HCT116 (cell line): ENCODE data around the gene ZC3HAV1. TPM values are rescaled to one million over a fixed set of nuclear protein-coding genes. Genes with fewer than 3 reads are reported as not detected.

Source experiments
- ATAC-seq: fragments of 200-7000 bp; cut with Tn5 transposase; 2 replicates; pipeline ENCODE4 v1.9.1; 2020; ENCODE audit warnings: mild to moderate bottlenecking, moderate library complexity
- BruUV-seq: library from RNA; stranded (reverse); fragments of 400-500 nt; replicated peaks from 2 replicates; lab custom pipeline; 2021; lab: Mats Ljungman, UMichigan
- CTCF ChIA-PET: fragments of 300-600 bp; sonication (Branson Sonifier 250); formaldehyde crosslinking; loops from one replicate; lab custom pipeline; 2021; ENCODE audit warnings: antibody characterized with exemption; lab: Charles Lee
- POLR2A ChIA-PET: fragments of 300-600, 350-600 bp; sonication (Branson Sonifier 250); formaldehyde crosslinking; loops from one replicate; lab custom pipeline; 2021; ENCODE audit warnings: antibody characterized with exemption; lab: Charles Lee
- RAD21 ChIA-PET, 2 experiments: fragments of 300-600 bp; sonication (Branson Sonifier 250); formaldehyde crosslinking; loops; one replicate each; lab custom pipeline; 2023; ENCODE audit warnings: low total read pairs in 2 of 2; ENCODE audit not compliant: uncharacterized antibody in 2 of 2, unreplicated experiment in 2 of 2, low non-redundant PET in 1 of 2; lab: Charles Lee
- DNase-seq: peaks from one replicate; pipeline ENCODE4 v3.0.0-alpha.2; 2010; ENCODE audit warnings: low read depth, low spot score
- H2AFZ ChIP-seq: fragments of 200-600 bp; shearing (Covaris generic), sonication (generic); 2 replicates; pipeline ENCODE4 v1.6.1; 2017; ENCODE audit warnings: low read depth, mixed run types, mixed read lengths, antibody characterized with exemption, low read length; ENCODE audit not compliant: poor library complexity, severe bottlenecking
- H3K27ac ChIP-seq: 2 replicates; pipeline ENCODE4 v1.5.1; 2012; ENCODE audit warnings: low read depth, low read length
- H3K27me3 ChIP-seq: fragments of 200-600 bp; sonication (generic); 2 replicates; pipeline ENCODE4 v1.6.1; 2016; ENCODE audit warnings: mixed run types, low read length, mixed read lengths; ENCODE audit not compliant: insufficient read depth
- H3K36me3 ChIP-seq, 2 experiments: fragments of 200-500 bp in 1 of 2; fragments of 200-600 bp in 1 of 2; sonication (Bioruptor generic) in 1 of 2; sonication (generic) in 1 of 2; 2 replicates each; pipeline versions ENCODE4 v1.5.1 to v1.6.1; 2014 to 2016; ENCODE audit warnings: low read length in 2 of 2, inconsistent platforms in 1 of 2, mixed read lengths in 1 of 2, mixed run types in 1 of 2; ENCODE audit not compliant: insufficient read depth in 2 of 2, control insufficient read depth in 1 of 2
- H3K4me1 ChIP-seq, 2 experiments: fragments of 200-600 bp in 1 of 2; sonication (generic) in 1 of 2; 2 replicates each; pipeline versions ENCODE4 v1.5.1 to v1.6.1; 2012 to 2017; ENCODE audit warnings: low read length in 2 of 2, inconsistent platforms in 1 of 2, mild to moderate bottlenecking in 1 of 2, mixed read lengths in 1 of 2, mixed run types in 1 of 2, moderate library complexity in 1 of 2; ENCODE audit not compliant: insufficient read depth in 2 of 2, control insufficient read depth in 1 of 2
- H3K4me2 ChIP-seq: fragments of 200-600 bp; sonication (generic); 2 replicates; pipeline ENCODE4 v1.6.1; 2017; ENCODE audit warnings: mixed run types, low read length, mixed read lengths
- H3K4me3 ChIP-seq, 2 experiments: fragments of 200-600 bp in 1 of 2; sonication (generic) in 1 of 2; replicated peaks in 1 of 2; 2 replicates each; pipeline ENCODE4 v1.5.1; 2011 to 2016; ENCODE audit warnings: low read length in 2 of 2, control low read depth in 1 of 2, low read depth in 1 of 2, mild to moderate bottlenecking in 1 of 2, mixed read lengths in 1 of 2, mixed run types in 1 of 2
- H3K79me2 ChIP-seq: fragments of 200-600 bp; sonication (generic); 2 replicates; pipeline ENCODE4 v1.6.1; 2017; ENCODE audit warnings: mild to moderate bottlenecking, mixed run types, low read length, moderate library complexity, mixed read lengths; ENCODE audit not compliant: insufficient read depth
- H3K9ac ChIP-seq: fragments of 200-600 bp; sonication (generic); 2 replicates; pipeline ENCODE4 v1.6.1; 2016; ENCODE audit warnings: low read length, mixed read lengths
- H3K9me2 ChIP-seq: fragments of 200-600 bp; sonication (generic), shearing (Covaris generic); 2 replicates; pipeline ENCODE4 v1.6.1; 2017; ENCODE audit warnings: mixed run types, mild to moderate bottlenecking, moderate library complexity; ENCODE audit not compliant: insufficient read depth
- H3K9me3 ChIP-seq, 2 experiments: fragments of 200-500 bp in 1 of 2; fragments of 200-600 bp in 1 of 2; sonication (Bioruptor generic) in 1 of 2; sonication (generic) in 1 of 2; 2 replicates each; pipeline ENCODE4 v1.6.1; 2014 to 2017; ENCODE audit warnings: low read length in 2 of 2, mixed read lengths in 2 of 2, inconsistent platforms in 1 of 2, low read depth in 1 of 2, mild to moderate bottlenecking in 1 of 2, mixed run types in 1 of 2, moderate library complexity in 1 of 2; ENCODE audit not compliant: control insufficient read depth in 1 of 2, insufficient read depth in 1 of 2
- H4K20me1 ChIP-seq: fragments of 200-600 bp; sonication (generic), shearing (Covaris generic); 2 replicates; pipeline ENCODE4 v1.6.1; 2017; ENCODE audit warnings: mixed run types, mild to moderate bottlenecking, moderate library complexity; ENCODE audit not compliant: insufficient read depth
- CBX3 ChIP-seq: IDR thresholded peaks from 2 replicates; pipeline ENCODE4 v1.6.1; 2012; ENCODE audit warnings: low read depth
- CEBPB ChIP-seq: IDR thresholded peaks from 2 replicates; pipeline ENCODE4 v1.6.1; 2012; ENCODE audit warnings: low read depth
- CTCF ChIP-seq, 3 experiments: fragments of 200-600 bp in 1 of 3; sonication (generic) in 1 of 3; IDR thresholded peaks in 2 of 3; conservative IDR thresholded peaks in 1 of 3; 2 replicates each; pipeline ENCODE4 v1.5.1; 2012 to 2017; ENCODE audit warnings: low read depth in 2 of 3, low read length in 2 of 3, antibody characterized with exemption in 1 of 3, borderline replicate concordance in 1 of 3, control low read depth in 1 of 3, mild to moderate bottlenecking in 1 of 3, mixed read lengths in 1 of 3, mixed run types in 1 of 3, moderate library complexity in 1 of 3; ENCODE audit not compliant: insufficient read depth in 1 of 3
- EGR1 ChIP-seq: IDR thresholded peaks from 2 replicates; pipeline ENCODE4 v1.6.1; 2012; ENCODE audit warnings: low read depth
- ELF1 ChIP-seq: IDR thresholded peaks from 2 replicates; pipeline ENCODE4 v1.6.1; 2012; ENCODE audit warnings: low read depth, borderline replicate concordance
- EZH2 ChIP-seq: fragments of 200-600 bp; sonication (generic); IDR thresholded peaks from 2 replicates; pipeline ENCODE4 v1.6.1; 2017; ENCODE audit warnings: antibody characterized with exemption, mixed run types
- EZH2phosphoT487 ChIP-seq: fragments of 200-600 bp; IDR thresholded peaks from 2 replicates; pipeline ENCODE4 v1.6.1; 2018; ENCODE audit warnings: antibody characterized with exemption, borderline replicate concordance
- FOSL1 ChIP-seq: IDR thresholded peaks from 2 replicates; pipeline ENCODE4 v1.6.1; 2012; ENCODE audit warnings: low read depth
- JUND ChIP-seq: IDR thresholded peaks from 2 replicates; pipeline ENCODE4 v1.6.1; 2012
- POLR2A ChIP-seq: IDR thresholded peaks from 2 replicates; pipeline ENCODE4 v1.7.0; 2011; ENCODE audit warnings: borderline replicate concordance; ENCODE audit not compliant: insufficient read depth, insufficient read length; ENCODE audit errors: extremely low read depth
- RAD21 ChIP-seq: IDR thresholded peaks from 2 replicates; pipeline ENCODE4 v1.6.1; 2012; ENCODE audit warnings: low read depth, mild to moderate bottlenecking
- TCF7L2 ChIP-seq: IDR thresholded peaks from 2 replicates; pipeline ENCODE4 v1.7.0; 2011; ENCODE audit warnings: borderline replicate concordance, inconsistent platforms; ENCODE audit not compliant: insufficient read depth, insufficient read length; ENCODE audit errors: extremely low read depth
- YY1 ChIP-seq: IDR thresholded peaks from 2 replicates; pipeline ENCODE4 v1.6.1; 2011; ENCODE audit warnings: low read length, low read depth, moderate library complexity, mild to moderate bottlenecking; ENCODE audit not compliant: insufficient replicate concordance; ENCODE audit errors: extremely low read depth
- ZFX ChIP-seq: fragments of 450-650 bp; IDR thresholded peaks from 2 replicates; pipeline ENCODE4 v1.6.1; 2017
- ZNF274 ChIP-seq: fragments of 200-500 bp; sonication (Bioruptor generic); IDR thresholded peaks from 2 replicates; pipeline ENCODE4 v1.6.1; 2014; ENCODE audit warnings: mild to moderate bottlenecking, low read depth, low read length, inconsistent platforms
- intact Hi-C: fragments of 100-400 bp; cut with micrococcal nuclease; formaldehyde crosslinking; loops from 2 replicates; pipeline ENCODE4 v1.10.0; 2022
- total RNA-seq: library from RNA; stranded (reverse); gene quantifications from one replicate; pipeline ENCODE4 v1.2.1, GENCODE V29; 2021; ENCODE audit not compliant: unreplicated experiment
- TF ChIP-seq, protein P1 (sequence below): IDR thresholded peaks from 2 replicates; pipeline ENCODE4 v1.6.1; 2012

ZC3HAV1 gene
- total RNA-seq, 1 experiment from 2014 or later, result 23.7 TPM

DNA sequence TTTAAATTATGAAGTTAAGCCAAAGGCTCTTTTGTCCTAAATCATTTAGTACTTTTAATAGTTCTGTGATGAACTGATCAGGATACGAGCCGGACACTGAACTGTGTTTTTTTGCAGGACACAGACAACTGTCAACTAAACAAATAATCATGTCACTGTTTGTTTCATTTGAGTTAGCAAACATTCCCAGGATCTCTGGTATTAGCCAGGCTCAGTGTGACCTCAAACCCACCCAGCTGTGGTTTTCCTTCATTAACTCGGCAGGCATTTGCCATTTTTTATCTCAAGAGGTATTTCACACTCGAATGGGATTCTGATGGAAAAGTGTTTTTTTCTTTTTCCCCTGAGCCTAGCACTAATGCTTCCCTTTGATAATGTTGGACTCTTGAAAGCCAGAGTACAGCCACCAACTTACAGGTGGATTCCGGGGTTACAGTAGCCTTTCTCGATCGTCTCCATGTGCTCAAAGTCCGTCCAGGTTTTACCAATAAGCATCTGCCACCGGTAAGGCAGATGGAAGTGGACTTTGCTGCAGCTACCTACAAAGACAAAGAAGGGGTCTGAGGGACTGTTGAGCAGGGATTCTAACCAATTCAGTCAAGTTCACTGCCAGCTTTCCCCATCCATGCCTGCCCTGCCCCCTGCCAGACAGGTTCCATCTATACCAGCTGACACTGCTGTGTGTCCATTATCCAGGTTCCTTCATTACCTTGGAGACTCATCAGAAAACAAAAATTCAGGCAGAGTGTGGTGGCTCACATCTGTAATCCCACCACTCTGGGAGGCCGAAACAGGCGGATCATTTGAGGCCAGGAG is 33.4 kb downstream of the ZC3HAV1 start:
- BruUV-seq, result no TSS peak
- no peak for DNase-seq
- intact Hi-C loops, result loop anchor here (1.0 kb wide), 2 partner anchors 59 to 190 kb away; no protein-coding TSS in a partner anchor
- Histone ChIP-seq H3K79me2 (no peaks in the 10 kb centered on the region), H2AFZ (no peak overlapping the region), H3K9me3 (no peaks in the 10 kb centered on the region), H3K4me3 (no peak overlapping the region), H3K9me2 (no peaks in the 10 kb centered on the region), H3K27me3 (no peaks in the 10 kb centered on the region), H4K20me1 (no peaks in the 10 kb centered on the region), H3K36me3 (peaks cover 16 to 31% of the 10 kb centered on the region in 2 experiments; a peak in 3 of 4 replicates), H3K9ac (no peak overlapping the region), H3K4me1 (0 out of 4 replicates have a peak, but pooled peaks cover 0 to 3% of the 10 kb centered on the region in 2 experiments), H3K27ac (no peak overlapping the region), H3K4me2 (no peak overlapping the region)
- ATAC-seq, result no peak
- ChIA-PET CTCF (interaction anchor here (1.0 to 2.3 kb wide), 11 partner anchors 8 to 915 kb away, joined by 3 to 29 read pairs (median 4); no protein-coding TSS in a partner anchor), POLR2A (no interaction called here), RAD21 (no interaction called here)
- TF ChIP-seq EZH2phosphoT487, result no peak
- no peak for TF ChIP-seq EZH2
- TF ChIP-seq ZFX, result no peak
- no peak for TF ChIP-seq POLR2A
- no peak for TF ChIP-seq ZNF274
- TF ChIP-seq CEBPB, result no peak

DNA sequence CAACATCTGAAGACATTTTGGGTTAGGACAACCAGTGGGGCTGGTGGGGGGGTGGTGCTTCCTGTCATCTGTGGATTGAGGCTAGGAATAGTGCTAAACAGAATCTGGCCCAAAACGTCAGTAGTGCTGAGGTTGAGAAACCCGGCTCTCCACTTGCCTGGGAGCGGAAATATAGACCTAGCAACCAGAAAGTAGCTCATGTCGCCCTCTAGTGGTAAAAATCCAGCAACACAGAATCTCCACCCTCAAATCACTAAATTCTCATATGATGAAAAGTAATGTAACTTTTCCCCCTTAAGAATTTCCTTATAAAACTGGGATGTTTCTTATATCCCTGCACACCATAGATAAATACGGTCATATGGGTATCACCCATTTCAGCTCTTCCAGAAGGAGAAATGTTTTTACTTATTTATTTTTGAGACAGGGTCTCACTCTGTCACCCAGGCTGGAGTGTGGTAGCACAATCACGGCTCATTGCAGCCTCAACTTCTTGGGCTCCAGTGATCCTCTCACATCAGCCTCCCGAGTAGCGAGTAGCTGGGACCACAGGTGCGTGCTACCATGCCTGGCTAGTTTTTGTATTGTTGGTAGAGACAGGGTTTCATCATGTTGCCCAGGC is 34.4 kb downstream of the ZC3HAV1 start:
- ATAC-seq, result peak; percentile 97
- peak; percentile 56 for DNase-seq
- H4K20me1 ChIP-seq, result no peaks in the 10 kb centered on the region
- POLR2A ChIA-PET, result no interaction called here
- no peaks in the 10 kb centered on the region for H3K9me2 ChIP-seq
- no peak overlapping the region for H3K4me3 ChIP-seq
- no peak overlapping the region for H3K9ac ChIP-seq
- peaks cover 9 to 31% of the 10 kb centered on the region in 2 experiments; a peak in 3 of 4 replicates for H3K36me3 ChIP-seq
- no peak overlapping the region for H3K4me2 ChIP-seq
- CTCF ChIA-PET, result interaction anchor here (0.6 to 2.3 kb wide), 22 partner anchors 8 to 914 kb away, joined by 3 to 29 read pairs (median 4); no protein-coding TSS in a partner anchor
- intact Hi-C loops, result loop anchor here (1.0 kb wide), 2 partner anchors 58 to 189 kb away; no protein-coding TSS in a partner anchor
- H2AFZ ChIP-seq, result no peak overlapping the region
- no peak overlapping the region for H3K27ac ChIP-seq
- H3K4me1 ChIP-seq, result 0 out of 4 replicates have a peak, but pooled peaks cover 0 to 3% of the 10 kb centered on the region in 2 experiments
- H3K79me2 ChIP-seq, result no peaks in the 10 kb centered on the region
- H3K27me3 ChIP-seq, result no peaks in the 10 kb centered on the region
- RAD21 ChIA-PET, result interaction anchor here in 1 of 2 experiments (1.4 kb wide), 1 partner anchor 189 kb away, joined by 5 read pairs; no protein-coding TSS in a partner anchor
- no TSS peak for BruUV-seq
- H3K9me3 ChIP-seq, result no peaks in the 10 kb centered on the region
- TF ChIP-seq CEBPB (peak; percentile 53; the same call in 1 of the 2 replicates), CBX3 (no peak; the same call in 1 of the 2 replicates), CTCF (IDR thresholded peaks at IDR 0.05 in 2 of 3, conservative IDR thresholded peaks at IDR 0.05 in 1 of 3; ENCODE audit: borderline replicate concordance in 1 of 3, insufficient read depth in 1 of 3, low read depth in 2 of 3, low read length in 2 of 3) (peak; percentile 68 to 89 (median 76)), EGR1 (no peak), ELF1 (no peak), POLR2A (no peak), TCF7L2 (no peak), YY1 (no peak), JUND (no peak), FOSL1 (no peak; the same call in 1 of the 2 replicates), RAD21 (peak; percentile 79)
- TF ChIP-seq, protein P1, sequence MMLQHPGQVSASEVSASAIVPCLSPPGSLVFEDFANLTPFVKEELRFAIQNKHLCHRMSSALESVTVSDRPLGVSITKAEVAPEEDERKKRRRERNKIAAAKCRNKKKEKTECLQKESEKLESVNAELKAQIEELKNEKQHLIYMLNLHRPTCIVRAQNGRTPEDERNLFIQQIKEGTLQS, result no peak
